HG03575 (cell line): ENCODE data around the gene CHID1.

Experiments used
- ATAC-seq: cut with Tn5 transposase; IDR thresholded peaks from one replicate; pipeline ENCODE4 v1.9.1; 2021; ENCODE audit not compliant: unreplicated experiment, insufficient number of reproducible peaks, low FRiP score; ENCODE audit errors: extremely low read depth

Gene CHID1

DNA sequence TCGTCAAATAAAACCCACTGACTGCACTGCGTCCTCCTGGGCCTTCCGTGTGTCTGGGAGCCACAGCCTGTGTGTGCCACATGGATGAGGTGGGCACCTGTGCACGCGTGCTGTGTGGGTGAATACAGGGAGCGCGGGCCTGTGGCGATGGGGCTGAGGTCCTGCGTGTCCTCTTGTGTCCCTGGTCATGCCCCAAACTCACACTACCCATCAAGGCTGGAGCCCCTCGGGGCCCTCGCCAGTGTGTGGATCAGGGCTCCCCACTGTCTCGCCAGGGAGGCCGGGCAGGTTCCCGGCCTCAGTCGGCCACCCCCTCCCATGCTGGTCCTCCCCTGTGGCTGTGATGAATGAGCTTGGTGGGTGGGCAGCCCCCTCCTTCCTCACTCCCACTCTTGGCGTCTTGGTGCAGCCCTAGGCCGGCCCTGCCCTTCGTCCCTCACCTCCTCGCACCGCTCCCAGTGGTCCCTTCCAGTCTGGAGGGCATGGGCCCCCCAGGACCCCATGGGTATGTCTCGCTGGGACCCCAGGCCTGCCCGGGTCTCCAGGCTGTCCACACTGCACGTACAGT, 78.6 kb downstream of the CHID1 start:
- no peak for ATAC-seq

DNA sequence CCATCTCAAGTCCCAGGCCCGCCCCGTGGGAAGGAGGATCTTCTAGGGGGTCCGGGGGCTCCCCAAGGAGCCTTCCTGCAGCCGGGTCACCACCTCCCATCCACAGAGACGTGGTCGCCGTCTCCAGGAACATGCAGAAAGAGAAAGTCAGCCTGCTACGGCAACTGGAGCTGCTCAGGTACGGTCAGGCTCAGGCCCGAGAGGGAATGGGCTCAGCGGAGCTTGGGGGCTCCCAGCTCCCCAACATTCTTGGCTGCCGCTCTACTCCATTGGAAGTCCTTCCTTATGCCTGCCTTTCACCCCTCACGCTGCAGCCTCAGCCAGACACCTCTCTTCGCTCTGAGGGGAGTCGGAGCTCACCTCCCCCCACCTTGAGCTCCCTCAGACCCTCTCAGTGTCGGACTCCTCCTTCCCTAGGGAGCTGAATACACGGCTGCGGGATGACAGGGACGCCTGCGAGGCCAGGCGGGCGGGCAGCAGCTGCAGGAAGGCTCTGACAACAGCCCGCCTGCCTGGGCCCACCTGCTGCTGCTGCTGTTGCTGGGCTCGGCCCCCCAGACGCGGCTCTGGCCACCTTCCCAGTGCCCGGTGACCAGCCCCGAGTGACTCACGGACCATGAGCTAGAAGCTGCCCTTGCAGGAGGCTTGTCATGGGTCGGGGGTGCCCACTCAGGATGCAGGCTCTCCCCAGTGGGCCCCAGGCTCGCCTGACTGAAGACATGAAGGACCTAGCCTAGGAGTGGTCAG, 79.3 kb downstream of the CHID1 start:
- no peak for ATAC-seq

DNA sequence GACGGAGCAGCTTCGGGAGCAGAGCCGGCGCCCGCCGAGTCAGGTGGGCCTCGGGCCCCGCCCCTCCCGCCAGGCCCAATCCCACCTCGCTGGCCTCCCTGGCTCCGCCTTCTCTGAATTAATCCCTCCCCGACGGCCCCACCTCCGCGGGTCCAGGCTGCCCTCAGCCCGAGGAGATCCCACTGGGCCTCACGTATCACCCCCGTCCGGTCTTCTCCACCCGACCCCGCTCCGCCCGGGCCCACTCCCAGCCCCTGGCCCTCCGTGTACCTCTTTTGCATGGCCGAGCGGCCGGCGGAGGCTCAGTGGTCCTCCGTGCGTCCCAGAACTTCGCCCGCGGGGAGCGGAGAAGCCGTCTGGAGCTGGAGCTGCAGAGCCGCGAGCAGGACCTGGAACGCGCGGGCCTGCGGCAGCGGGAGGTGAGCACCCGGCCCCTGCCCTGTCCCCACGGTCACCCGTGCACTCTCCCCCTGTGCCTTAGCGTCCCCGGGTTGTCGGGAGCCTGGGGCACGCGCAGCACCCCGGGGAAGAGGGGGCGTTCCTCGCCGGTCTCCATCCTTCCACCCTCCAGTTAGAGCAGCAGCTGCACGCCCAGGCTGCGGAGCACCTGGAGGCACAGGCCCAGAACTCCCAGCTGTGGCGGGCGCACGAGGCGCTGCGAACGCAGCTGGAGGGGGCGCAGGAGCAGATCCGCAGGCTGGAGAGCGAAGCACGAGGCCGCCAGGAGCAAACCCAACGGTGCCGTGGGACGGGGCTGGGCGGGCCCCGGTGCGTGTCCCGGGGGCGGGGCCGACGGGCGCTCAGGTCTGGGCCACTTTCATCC, 80.1 kb downstream of the CHID1 start:
- ATAC-seq, result no peak

DNA sequence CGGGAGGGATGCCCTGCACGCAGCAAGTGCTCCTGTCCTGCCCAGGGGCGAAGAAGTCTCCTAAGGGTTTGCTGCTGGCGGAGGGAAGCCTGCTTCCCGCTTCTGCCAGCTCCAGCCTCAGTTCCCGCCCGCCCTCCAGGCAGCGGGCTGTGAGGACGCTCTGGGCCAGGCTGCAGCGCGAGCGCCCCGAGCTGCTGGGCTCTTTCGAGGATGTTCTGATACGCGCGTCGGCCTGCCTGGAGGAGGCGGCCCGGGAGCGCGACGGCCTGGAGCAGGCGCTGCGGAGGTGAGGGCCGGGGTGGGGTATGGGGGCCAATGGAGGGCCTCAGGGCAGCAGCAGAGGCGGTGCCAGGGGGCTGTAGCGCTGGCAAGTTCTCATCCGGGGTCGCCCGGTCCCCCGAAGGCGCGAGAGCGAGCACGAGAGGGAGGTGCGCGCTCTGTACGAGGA, 80.7 kb downstream of the CHID1 start:
- no peak for ATAC-seq

DNA sequence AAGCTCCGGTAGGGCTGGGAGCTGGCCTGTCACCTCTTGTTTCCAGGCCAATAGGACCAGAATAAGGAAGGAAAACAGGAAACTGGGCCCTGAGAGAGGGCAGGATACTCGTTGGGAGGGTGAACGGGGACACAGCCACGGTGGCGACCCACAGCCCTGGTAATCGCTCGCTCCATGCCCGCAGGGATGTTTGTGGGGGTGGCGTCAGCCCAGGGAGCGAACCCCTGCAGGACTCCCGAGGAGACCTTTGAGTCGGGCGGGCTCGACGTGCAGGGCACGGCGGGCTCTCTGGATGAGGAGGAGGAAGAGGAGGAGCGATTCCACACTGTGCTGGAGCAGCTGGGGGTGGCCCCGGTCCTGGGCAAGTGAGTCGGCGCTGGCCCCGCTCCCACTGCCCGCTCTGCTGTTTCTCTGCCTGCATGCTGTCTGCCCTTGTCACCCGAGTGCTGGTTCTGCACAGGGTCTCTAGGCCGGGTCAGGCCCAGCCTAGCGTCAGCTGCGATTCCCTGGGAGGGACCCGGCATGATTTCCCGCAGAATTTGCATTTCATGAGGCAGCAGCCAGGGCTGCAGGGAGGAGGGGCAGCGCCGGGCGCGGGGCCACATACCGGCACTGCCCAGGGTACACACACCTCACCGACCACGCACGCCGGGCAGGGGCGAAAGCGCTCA, 81.3 kb downstream of the CHID1 start:
- no peak for ATAC-seq

DNA sequence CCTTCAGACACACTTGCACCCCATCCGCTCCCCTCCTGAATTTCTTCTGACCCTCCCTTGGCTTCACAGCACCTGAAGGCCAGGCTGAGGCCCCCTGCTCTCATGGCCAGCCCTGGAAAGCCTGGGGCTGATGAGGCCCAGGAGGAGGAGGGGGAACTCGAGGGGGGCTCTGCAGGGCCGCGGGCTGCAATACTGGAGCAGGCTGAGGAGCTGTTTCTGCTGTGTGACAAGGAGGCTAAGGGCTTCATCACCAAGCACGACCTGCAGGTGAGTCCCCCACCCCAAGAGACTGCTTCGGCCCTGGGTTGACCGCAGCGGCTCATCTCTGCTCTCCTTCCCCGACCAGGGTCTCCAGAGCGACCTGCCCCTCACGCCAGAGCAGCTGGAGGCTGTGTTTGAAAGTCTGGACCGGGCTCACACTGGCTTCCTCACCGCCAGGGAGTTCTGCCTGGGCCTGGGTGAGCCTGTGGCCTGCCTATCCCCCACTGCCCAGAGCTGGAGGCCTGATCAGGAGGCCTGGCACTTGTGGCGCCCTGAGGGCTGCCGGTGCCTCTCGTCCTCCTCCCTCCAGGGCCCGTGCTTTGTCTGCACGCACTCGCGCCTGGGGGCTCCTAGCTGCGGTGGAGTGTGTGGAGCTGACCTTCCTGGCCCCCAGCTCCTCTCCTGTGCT, 82.0 kb downstream of the CHID1 start:
- no peak for ATAC-seq

DNA sequence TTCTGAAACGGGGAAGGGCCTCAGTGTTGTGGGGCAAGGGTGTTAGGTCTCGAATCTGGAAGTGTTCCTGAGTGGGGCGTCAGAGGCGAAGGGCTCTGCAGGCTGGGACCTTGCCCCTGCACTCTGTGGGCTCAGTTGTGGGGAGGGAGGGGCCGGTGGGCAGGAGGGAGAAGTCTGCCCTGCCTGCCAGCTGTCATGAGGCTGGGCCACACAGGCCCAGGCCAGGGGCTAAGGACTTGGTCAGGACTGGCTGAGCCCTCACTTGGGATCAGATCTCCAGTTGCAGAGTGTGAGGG, 82.8 kb downstream of the CHID1 start, which contains the start of gene CRACR2B:
Gene CRACR2B, plus strand, starts transcription at position 23 of the 296 bp plus-strand sequence. CDS start 689 bp downstream, outside the sequence.
- no peak for ATAC-seq

DNA sequence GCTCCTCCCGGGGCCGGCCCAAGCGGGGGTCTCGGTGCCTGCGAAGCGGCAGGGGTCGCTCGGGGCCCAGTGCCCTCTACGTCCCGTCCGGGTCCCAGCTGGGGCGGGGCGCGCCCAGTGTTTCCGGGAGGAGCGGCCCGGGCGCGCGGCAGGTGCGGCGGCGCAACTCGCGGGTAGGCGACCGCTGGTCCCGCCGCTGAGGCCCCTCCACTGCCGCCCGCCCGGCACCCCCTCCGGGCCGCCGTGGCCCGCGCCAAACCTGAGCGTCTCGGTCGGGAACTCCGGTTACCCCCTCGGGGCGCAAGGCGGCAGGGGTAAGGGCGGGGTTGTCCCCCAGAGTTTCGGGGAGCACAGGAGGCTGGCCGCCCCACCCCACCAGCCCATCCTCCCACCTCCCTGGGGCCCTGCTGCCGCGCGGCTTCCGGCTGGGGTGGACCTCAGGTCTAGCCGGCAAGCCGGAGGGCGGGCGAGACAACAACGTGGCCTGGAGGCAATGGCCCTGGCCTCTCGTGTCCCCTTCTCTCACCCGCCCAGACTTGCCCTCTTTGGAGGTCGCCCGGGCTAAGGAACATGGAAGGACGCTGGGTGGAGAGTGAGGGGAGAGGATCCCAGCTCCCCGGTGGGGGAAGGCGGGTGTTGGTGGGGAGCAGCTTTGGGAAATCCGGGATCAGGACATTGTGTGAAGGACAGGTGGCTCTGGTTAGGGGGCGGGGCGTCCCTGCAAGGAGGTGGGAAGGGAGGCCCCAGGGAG, 83.3 kb downstream of the CHID1 start:
- no peak for ATAC-seq

DNA sequence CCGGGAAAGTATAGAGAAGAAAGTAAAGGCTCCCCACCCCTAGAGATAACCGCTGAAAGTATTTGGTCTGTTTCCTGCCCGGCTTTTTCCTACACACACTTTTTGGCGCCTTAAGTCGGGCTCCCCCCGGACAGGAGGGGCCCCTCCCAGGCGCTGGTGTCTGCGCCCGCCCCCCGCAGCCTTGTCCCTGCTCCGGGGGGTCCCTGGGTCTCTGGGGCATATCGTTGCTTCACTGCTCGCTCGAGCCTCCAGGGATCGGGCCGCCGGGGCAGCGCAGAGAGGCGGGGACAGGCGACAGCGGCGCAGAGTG, 83.8 kb downstream of the CHID1 start:
- ATAC-seq, result no peak

DNA sequence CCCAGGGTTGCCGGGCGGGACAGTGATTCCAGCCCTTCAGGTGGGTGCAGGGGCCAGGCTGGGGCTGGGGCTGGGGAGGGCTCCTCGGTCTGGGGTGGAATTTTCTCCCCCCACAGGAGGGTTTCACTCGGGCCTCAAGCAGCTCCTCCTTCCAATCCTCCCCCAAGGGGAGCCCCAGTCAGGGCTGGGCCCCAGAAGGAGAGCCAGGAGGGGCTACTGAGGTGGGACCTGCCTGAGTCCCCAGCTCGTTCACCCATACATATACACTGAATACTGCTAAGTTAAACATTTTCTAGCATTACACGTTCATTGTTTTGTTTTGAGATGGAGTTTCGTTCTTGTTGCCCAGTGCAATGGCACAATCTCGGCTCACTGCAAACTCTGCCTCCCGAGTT, 84.4 kb downstream of the CHID1 start:
- no peak for ATAC-seq

DNA sequence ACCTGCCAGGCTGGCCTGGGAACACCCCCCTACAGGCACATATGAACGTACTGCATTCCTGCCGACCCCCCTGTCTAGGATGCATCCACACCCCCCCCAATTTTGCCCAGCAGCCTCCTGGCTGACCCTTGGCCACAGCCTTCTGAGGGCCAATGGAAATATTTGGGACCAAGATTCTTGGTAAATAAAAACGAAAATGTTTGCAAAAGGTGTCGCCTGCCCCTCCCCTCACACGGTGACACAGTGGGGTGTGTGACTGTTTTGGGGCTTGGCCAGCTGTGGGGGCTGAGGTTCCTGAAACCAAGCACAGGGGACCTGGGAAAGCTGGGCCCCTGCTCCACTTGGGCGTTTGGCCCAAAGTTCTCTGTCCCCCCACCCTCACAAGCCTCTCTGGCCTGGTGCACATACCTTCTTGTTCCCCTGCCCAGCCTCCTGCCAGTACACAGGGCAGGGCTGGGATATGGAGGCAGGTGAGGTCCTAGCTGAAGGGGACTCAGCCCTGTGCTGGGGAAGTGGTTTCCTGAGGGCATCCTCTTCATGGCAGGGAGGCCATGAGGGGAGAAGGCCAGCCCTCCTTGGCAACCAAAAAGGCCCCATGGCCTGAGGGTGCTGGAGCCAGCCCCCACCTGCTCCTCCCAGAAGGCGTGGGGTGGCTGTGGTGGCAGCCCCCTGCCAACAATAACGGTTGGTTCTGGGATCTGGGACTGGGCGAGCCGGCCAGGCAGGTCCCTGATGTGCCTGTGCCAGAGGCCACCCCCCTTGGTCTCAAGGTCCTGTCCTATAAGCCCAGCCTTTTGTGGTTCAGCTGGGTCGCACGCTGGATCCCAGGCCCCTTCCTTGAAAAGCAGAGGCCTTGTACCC, 85.0 kb downstream of the CHID1 start:
- ATAC-seq, result no peak

DNA sequence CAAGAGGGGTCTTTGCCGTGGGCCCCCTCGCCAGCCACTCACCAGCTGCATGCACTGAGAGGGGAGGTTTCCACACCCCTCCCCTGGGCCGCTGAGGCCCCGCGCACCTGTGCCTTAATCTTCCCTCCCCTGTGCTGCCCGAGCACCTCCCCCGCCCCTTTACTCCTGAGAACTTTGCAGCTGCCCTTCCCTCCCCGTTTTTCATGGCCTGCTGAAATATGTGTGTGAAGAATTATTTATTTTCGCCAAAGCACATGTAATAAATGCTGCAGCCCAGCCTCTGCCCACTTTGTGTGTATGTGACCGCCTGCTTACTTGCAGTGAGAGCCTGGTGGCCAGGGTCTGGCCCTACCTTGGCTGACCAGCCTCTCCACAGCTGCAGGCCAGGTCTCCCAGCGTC, 85.7 kb downstream of the CHID1 start:
- no peak for ATAC-seq

DNA sequence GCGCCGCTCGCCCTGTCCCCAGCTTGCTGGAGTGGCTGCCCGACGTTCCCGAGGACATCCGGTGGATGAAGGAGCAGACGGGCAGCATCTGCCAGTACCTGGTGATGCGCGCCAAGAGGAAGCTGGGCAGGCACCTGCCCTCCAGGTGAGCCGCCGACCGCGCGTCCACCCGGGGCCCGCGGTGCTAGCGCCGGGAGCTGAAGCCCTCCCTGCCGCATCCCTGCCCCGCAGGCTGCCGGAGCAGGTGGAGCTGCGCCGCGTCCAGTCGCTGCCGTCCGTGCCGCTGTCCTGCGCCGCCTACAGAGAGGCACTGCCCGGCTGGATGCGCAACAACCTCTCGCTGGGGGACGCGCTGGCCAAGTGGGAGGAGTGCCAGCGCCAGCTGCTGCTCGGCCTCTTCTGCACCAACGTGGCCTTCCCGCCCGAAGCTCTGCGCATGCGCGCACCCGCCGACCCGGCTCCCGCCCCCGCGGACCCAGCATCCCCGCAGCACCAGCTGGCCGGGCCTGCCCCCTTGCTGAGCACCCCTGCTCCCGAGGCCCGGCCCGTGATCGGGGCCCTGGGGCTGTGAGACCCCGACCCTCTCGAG, 86.2 kb downstream of the CHID1 start:
- no peak for ATAC-seq

DNA sequence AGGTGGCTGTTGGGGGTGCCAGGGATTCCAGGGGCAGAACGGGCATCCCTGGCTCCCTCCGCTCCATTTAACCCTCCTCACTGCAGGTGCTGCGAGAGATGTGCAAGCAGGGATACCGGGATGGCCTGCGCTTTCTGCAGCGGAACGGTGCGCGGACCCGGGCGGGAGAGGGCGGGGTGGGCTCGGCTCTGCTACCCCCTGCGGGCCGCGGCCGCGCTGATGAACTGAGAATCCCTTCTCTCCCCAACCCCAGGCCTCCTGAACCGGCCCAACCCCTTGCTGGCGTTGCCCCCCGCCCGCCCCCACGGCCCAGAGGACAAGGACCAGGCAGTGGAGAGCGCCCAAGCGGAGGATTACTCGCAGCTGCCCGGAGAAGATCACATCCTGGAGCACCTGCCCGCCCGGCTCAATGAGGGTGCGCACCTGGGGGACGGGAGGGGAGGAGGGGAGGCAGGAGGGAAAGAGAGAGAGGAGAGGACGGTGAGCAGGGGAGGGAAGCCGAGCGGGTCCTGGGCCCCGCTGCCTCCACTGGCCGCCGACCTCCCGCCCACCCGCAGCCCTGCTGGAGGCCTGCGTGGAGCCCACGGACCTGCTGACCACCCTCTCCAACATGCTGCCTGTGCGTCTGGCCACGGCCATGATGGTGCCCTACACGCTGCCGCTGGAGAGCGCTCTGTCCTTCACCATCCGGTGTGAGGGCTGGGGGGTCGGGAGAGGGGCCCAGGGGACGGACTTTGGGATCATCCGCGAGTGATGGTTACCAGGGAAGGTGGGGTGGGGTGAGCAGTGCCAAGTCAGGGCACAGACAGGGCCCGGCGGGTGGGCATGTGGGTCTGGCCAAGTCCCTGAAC, 86.9 kb downstream of the CHID1 start:
- no peak for ATAC-seq

DNA sequence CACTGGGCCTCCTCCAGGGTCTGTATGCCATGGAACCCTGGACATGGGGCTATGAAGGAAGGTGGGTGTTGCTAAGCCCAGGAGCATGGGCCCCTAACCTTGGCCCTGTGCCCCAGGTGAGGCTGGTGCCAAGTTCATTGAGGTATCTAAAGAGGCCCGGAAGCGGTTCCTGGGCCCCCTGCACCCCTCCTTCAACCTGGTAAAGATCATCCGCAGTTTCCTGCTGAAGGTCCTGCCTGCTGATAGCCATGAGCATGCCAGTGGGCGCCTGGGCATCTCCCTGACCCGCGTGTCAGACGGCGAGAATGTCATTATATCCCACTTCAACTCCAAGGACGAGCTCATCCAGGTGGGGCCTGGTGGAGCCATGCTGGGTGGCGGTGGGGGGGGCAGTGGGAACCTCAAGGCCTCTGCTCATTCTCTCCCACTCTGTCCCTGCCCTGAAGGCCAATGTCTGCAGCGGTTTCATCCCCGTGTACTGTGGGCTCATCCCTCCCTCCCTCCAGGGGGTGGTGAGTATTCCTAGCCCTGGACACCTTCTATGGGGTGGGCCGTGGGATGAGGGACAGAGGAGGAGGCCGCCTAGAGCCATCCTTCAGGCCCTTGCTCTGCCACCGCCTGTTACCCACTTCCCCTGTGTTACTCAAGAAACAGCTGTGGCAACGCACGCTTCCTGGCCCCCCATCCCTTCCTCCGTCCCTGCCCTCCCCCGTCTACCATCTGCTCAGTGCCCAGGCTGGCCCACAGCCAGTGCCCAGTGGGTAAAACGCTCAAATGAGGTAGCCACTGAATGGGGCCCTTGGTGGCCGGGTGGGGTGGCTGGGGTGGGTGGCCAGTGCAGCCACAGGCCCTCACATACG, 88.9 kb downstream of the CHID1 start:
- no peak for ATAC-seq
